Measurements from ENCODE around the gene PALLD.
"Not testable (repeated sequence)": the region's sequence is repeated elsewhere in the genome, so short reads cannot be mapped to it uniquely, and the experiment has no call there.

PALLD gene

GRCh38 chr4:168803052-168803451 is 306.2 kb downstream of the PALLD start:
- H3K9me3 ChIP-seq (ENCODE audit: control insufficient read depth, insufficient read depth, low read depth, low read length); H3K27ac ChIP-seq (ENCODE audit: extremely low read depth, low read depth, low read length); POLR2A ChIA-PET; H3K36me3 ChIP-seq (ENCODE audit: control insufficient read depth in 2 of 2, insufficient read depth in 1 of 2, low read length in 2 of 2); CTCF ChIA-PET; H3K4me1 ChIP-seq (ENCODE audit: control insufficient read depth, insufficient read depth, low read length); H3K4me3 ChIP-seq (ENCODE audit: low read depth, low read length): not testable (repeated sequence)

DNA sequence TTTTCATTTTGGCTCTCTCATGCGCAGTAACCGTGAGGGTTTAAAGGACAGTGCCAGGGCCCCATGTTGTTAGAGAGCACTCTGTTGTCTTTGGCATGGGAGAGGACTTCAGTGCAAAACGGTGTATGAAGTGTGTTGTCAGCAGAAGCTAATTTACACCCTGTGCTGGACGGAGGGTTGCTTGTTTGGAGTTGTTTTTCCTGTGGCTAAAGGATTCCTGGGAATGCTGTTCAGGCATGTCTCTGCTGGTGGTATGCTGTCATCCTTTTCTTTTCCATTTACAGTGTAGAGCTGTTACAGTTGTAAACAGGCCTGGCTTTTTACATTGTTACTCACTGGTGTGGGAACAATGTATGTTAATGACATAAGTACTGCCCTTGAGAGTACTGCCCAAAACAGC is 306.9 kb downstream of the PALLD start:
- Histone ChIP-seq H3K9me3 (ENCODE audit: control insufficient read depth, insufficient read depth, low read depth, low read length) (no peaks in the 10 kb centered on the region), H3K27ac (ENCODE audit: extremely low read depth, low read depth, low read length) (no peak overlapping the region), H3K4me1 (ENCODE audit: control insufficient read depth, insufficient read depth, low read length) (no peaks in the 10 kb centered on the region), H3K4me3 (ENCODE audit: low read depth, low read length) (no peak overlapping the region), H3K36me3 (ENCODE audit: control insufficient read depth in 2 of 2, insufficient read depth in 1 of 2, low read length in 2 of 2) (no peaks in the 10 kb centered on the region)
- peak; percentile 40; the same call in 1 of the 2 replicates for TF ChIP-seq ZNF600 (tag by site-specific recombination; IDR thresholded peaks at IDR 0.05)
- TF ChIP-seq GLIS1 (tag by site-specific recombination; IDR thresholded peaks at IDR 0.05): peak; percentile 32
- no peak for TF ChIP-seq HOXC10 (CRISPR knock-in tag; IDR thresholded peaks at IDR 0.05)
- CTCF ChIA-PET: no interaction called here
- POLR2A ChIA-PET: no interaction called here

DNA sequence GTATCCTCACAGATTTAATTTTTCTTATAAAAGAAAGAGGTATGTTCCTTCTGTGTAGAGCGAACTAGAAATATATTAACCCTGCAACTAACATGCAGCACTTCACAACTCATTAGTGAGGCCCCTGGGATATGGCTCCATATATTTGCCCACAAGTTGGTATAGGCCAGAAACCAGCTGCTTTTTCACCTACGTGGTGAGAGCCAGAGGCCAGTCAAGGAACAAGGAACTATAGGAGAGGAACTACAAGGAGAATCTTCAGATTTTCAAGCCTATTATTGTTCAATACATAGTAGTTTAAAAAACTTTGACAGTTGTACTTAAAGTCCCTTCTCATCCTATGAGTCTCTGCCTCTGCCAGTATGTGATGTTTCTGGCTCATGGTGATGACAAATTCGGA is 307.3 kb downstream of the PALLD start:
- ChIA-PET CTCF (no interaction called here), POLR2A (no interaction called here)
- Histone ChIP-seq H3K4me3 (ENCODE audit: low read depth, low read length) (no peak overlapping the region), H3K36me3 (ENCODE audit: control insufficient read depth in 2 of 2, insufficient read depth in 1 of 2, low read length in 2 of 2) (no peaks in the 10 kb centered on the region), H3K4me1 (ENCODE audit: control insufficient read depth, insufficient read depth, low read length) (no peaks in the 10 kb centered on the region), H3K27ac (ENCODE audit: extremely low read depth, low read depth, low read length) (no peak overlapping the region), H3K9me3 (ENCODE audit: control insufficient read depth, insufficient read depth, low read depth, low read length) (no peaks in the 10 kb centered on the region)
- TF ChIP-seq ZNF394 (tag by site-specific recombination; IDR thresholded peaks at IDR 0.05; ENCODE audit: borderline replicate concordance) (no peak), OSR2 (tag by site-specific recombination; IDR thresholded peaks at IDR 0.05) (no peak), ZNF768 (tag by site-specific recombination; IDR thresholded peaks at IDR 0.05) (no peak), PRDM6 (tag by site-specific recombination; IDR thresholded peaks at IDR 0.05) (no peak), ZBTB20 (tag by site-specific recombination; IDR thresholded peaks at IDR 0.05) (no peak), ZNF239 (tag by site-specific recombination; IDR thresholded peaks at IDR 0.05) (no peak), GLIS2 (tag by site-specific recombination; IDR thresholded peaks at IDR 0.05) (no peak), ZBTB8A (tag by site-specific recombination; IDR thresholded peaks at IDR 0.05) (no peak), ZBTB17 (tag by site-specific recombination; IDR thresholded peaks at IDR 0.05) (no peak), ZFHX2 (tag by site-specific recombination; conservative IDR thresholded peaks at IDR 0.05) (no peak), KLF10 (tag by site-specific recombination; IDR thresholded peaks at IDR 0.05) (no peak), ZNF266 (tag by site-specific recombination; IDR thresholded peaks at IDR 0.05; ENCODE audit: low read depth) (no peak), SCRT2 (tag by site-specific recombination; IDR thresholded peaks at IDR 0.05) (no peak), ZNF404 (tag by site-specific recombination; IDR thresholded peaks at IDR 0.05) (no peak), ZNF529 (tag by site-specific recombination; IDR thresholded peaks at IDR 0.05; ENCODE audit: insufficient replicate concordance) (no peak), ZNF132 (tag by site-specific recombination; IDR thresholded peaks at IDR 0.05; ENCODE audit: borderline replicate concordance) (no peak)
- TF ChIP-seq, protein P1, sequence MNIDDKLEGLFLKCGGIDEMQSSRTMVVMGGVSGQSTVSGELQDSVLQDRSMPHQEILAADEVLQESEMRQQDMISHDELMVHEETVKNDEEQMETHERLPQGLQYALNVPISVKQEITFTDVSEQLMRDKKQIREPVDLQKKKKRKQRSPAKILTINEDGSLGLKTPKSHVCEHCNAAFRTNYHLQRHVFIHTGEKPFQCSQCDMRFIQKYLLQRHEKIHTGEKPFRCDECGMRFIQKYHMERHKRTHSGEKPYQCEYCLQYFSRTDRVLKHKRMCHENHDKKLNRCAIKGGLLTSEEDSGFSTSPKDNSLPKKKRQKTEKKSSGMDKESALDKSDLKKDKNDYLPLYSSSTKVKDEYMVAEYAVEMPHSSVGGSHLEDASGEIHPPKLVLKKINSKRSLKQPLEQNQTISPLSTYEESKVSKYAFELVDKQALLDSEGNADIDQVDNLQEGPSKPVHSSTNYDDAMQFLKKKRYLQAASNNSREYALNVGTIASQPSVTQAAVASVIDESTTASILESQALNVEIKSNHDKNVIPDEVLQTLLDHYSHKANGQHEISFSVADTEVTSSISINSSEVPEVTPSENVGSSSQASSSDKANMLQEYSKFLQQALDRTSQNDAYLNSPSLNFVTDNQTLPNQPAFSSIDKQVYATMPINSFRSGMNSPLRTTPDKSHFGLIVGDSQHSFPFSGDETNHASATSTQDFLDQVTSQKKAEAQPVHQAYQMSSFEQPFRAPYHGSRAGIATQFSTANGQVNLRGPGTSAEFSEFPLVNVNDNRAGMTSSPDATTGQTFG (tag by site-specific recombination; IDR thresholded peaks at IDR 0.05; ENCODE audit: borderline replicate concordance): no peak
- TF ChIP-seq, protein P2, sequence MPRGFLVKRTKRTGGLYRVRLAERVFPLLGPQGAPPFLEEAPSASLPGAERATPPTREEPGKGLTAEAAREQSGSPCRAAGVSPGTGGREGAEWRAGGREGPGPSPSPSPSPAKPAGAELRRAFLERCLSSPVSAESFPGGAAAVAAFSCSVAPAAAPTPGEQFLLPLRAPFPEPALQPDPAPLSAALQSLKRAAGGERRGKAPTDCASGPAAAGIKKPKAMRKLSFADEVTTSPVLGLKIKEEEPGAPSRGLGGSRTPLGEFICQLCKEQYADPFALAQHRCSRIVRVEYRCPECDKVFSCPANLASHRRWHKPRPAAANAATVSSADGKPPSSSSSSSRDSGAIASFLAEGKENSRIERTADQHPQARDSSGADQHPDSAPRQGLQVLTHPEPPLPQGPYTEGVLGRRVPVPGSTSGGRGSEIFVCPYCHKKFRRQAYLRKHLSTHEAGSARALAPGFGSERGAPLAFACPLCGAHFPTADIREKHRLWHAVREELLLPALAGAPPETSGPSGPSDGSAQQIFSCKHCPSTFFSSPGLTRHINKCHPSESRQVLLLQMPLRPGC (tag by site-specific recombination; IDR thresholded peaks at IDR 0.05): no peak
- TF ChIP-seq, protein P3, sequence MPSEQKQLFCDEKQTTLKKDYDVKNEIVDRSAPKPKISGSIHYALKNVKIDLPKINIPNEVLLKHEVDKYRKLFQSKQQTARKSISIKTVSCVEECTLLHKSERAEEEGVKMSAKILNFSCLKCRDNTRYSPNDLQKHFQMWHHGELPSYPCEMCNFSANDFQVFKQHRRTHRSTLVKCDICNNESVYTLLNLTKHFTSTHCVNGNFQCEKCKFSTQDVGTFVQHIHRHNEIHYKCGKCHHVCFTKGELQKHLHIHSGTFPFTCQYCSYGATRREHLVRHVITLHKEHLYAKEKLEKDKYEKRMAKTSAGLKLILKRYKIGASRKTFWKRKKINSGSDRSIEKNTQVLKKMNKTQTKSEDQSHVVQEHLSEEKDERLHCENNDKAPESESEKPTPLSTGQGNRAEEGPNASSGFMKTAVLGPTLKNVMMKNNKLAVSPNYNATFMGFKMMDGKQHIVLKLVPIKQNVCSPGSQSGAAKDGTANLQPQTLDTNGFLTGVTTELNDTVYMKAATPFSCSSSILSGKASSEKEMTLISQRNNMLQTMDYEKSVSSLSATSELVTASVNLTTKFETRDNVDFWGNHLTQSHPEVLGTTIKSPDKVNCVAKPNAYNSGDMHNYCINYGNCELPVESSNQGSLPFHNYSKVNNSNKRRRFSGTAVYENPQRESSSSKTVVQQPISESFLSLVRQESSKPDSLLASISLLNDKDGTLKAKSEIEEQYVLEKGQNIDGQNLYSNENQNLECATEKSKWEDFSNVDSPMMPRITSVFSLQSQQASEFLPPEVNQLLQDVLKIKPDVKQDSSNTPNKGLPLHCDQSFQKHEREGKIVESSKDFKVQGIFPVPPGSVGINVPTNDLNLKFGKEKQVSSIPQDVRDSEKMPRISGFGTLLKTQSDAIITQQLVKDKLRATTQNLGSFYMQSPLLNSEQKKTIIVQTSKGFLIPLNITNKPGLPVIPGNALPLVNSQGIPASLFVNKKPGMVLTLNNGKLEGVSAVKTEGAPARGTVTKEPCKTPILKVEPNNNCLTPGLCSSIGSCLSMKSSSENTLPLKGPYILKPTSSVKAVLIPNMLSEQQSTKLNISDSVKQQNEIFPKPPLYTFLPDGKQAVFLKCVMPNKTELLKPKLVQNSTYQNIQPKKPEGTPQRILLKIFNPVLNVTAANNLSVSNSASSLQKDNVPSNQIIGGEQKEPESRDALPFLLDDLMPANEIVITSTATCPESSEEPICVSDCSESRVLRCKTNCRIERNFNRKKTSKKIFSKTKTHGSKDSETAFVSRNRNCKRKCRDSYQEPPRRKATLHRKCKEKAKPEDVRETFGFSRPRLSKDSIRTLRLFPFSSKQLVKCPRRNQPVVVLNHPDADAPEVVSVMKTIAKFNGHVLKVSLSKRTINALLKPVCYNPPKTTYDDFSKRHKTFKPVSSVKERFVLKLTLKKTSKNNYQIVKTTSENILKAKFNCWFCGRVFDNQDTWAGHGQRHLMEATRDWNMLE (tag by site-specific recombination; conservative IDR thresholded peaks at IDR 0.05; ENCODE audit: low read depth): no peak

Measured in HEK293 (cell line).